ENCODE measurements around the gene TMEM219. TPM values are rescaled to one million over a fixed set of nuclear protein-coding genes. Genes with fewer than 3 reads are reported as not detected.
"Not testable (repeated sequence)": the region's sequence is repeated elsewhere in the genome, so short reads cannot be mapped to it uniquely, and the experiment has no call there.

The TMEM219 gene
- total RNA-seq, 1 donor from 2014 or later = 82.4 TPM

- intact Hi-C loops (cut with DNase I) = loop anchor here (10.0 kb wide), 2 partner anchors 81 to 151 kb away; partner anchors contain the start of gene KCTD13
- DNase-seq (ENCODE audit: low spot score) = no peak
- peak; percentile 66 for ATAC-seq
Observed at GRCh38 chr16:30005341-30006094, 43.6 kb downstream of the TMEM219 start.

DNA sequence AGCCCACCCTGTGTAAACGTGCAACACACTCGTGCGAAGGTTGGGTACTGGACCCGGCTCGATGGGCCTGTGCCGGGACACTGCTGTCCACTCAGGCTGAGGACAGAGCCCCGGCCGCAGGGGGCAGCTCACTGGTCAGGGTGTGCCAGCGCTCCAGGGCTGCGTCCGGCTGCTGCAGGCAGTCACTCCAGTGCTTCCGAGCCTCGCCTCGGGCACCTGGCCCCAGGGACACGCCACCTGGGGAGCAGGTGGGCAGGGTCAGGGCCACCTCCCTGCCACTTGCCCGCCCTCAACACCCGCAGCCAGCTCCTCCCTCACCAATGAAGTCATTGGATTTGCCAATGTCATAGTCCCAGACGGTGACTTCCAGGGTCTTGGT is 44.2 kb downstream of the TMEM219 start:
- no peak for DNase-seq (ENCODE audit: low spot score)
- intact Hi-C loops (cut with DNase I) = loop anchor here (10.0 kb wide), 2 partner anchors 81 to 151 kb away; partner anchors contain the start of gene KCTD13
- ATAC-seq = no peak

DNA sequence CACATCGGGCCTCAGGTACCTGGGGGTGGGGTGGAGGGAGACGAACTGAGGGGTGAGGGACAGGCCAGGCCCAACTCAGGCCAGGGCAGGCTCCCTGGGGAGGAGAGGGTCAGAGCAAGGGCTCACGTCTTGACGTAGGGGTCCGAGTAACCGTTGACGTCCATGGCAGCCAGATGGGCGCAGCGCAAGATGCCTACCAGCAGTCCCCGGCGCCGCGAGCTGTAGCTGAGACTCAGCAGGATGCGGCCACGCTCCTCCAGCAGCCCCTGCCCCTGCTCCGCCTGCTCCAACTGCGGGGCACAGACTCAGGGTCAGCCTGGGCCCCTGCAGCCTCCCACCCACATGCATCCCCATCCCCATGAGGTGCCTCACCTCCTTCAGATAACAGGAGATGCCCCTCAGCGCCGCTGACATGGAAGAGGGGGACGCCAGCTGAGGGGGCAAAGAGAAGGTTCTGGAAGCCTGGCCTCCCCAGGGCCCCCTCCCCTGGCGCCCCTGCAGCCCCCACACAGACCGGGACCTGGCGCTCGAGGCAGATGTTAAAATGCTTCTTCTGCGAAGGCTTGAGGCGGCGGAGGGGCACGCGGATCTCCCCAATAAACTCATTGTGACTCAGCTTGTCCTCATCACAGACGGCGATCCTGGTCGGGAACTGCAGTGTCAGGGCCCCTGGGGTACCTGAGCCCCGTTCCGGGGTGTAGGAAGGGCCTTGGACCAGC is 44.9 kb downstream of the TMEM219 start:
- no peak for DNase-seq (ENCODE audit: low spot score)
- no peak for ATAC-seq
- intact Hi-C loops (cut with DNase I) = loop anchor here (10.0 kb wide), 2 partner anchors 82 to 152 kb away; partner anchors contain the start of gene KCTD13

- DNase-seq (ENCODE audit: low spot score) (no peak), ATAC-seq (no peak)
- intact Hi-C loops (cut with DNase I) = loop anchor here (10.0 kb wide), 2 partner anchors 83 to 153 kb away; partner anchors contain the start of gene KCTD13
Observed at GRCh38 chr16:30007378-30007895, 45.6 kb downstream of the TMEM219 start.

GRCh38 chr16:30009085-30009862 is 47.4 kb downstream of the TMEM219 start:
- DNase-seq (ENCODE audit: low spot score) (no peak), ATAC-seq (no peak)
- intact Hi-C loops (cut with DNase I) = loop anchor here (10.0 kb wide), 2 partner anchors 84 to 154 kb away; partner anchors contain the start of gene KCTD13

DNA sequence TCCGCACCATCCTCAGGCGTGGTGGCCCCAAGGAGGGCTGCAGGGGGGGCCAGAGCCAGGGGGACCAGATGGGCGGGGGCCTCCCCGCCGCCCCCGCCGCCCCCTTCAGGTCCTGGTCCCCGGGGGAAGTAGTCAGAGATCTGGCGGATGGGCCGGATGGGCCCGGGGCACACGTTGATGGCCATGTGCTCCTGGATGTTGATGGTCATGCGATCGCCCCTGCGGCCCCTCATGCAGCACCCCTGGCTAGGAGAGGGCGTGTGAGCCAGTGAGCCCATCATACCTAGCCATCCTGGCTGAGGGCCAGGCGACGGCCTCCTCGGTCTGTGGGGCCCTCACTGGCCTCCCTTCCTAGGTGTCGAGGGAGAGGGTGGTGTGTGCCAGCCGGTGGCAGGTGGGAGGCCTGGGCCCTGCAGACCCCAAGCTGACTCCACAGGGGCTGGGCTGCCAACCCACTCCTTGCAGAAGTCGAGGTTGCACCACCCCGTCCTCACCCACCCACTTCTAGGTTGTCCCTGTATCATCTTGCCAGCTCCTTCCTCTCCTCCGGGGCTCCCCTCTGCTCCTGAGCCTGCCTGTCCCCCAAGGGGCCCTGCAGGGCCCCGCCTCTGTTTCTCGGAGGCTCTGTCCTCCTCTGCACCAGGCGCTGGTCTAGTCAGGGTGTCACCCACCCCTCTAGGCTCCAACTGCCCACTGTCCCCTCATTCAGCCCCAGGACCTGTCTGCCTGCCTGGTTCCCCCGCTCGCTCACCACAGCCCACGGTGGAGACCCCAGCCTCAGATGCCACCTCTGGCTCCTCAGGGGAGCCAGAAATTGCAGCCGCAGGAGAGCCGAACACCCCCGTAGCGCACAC is 48.3 kb downstream of the TMEM219 start:
- no peak for DNase-seq (ENCODE audit: low spot score)
- intact Hi-C loops (cut with DNase I) = loop anchor here (10.0 kb wide), 2 partner anchors 85 to 155 kb away; partner anchors contain the start of gene KCTD13
- ATAC-seq = no peak

DNA sequence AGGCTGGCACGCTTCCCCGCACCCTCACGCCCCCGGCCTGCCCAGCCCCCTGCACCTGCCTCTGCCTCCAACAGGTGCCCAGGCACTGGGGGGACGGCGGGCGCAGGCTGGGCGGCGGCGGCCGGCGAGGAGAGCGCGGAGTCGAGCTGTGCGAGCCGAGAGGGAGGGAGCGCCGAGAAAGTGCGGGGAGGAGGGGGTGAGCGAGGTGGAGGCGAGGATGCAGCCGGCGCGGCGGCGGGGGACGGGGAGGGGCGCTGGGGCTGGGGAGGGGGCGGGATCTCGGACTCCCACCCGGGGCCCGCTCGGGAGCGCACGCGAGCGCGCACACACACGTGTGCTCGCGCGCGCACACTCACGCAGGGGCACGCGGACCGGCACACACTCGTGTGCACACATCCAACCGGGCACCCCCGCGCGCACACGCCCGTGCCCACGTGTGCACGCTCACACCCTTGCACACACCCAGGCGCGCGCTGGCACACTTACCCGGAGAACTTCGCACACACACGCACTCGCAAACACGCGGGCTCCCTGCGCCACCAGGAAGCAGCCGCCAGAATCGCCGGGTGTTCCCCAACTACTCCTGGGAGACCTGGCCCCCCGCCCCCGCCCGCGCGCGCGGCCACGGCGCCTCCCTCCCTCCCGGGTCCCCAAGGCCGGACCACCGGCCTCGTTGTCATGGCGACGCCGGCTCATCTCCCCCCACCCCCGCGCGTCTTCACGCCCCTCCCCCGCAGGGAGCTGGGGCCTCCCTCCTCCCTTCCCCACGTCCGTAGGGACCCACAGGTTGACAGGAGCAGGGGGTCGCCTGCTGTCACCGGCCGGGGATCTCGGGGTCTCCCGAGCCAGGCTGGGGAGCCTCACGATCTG is 49.2 kb downstream of the TMEM219 start, which contains the start of gene DOC2A:
Gene DOC2A (minus strand): TSS at position 184 of the 870 bp plus-strand sequence. CDS start 805 bp downstream, outside the sequence.
- ATAC-seq (peak; percentile 18), DNase-seq (ENCODE audit: low spot score) (no peak)
- intact Hi-C loops (cut with DNase I) = no loop called here

GRCh38 chr16:30011714-30012504 is 50.0 kb downstream of the TMEM219 start:
- intact Hi-C loops (cut with DNase I) = no loop called here
- ATAC-seq (no peak), DNase-seq (ENCODE audit: low spot score) (no peak)

DNA sequence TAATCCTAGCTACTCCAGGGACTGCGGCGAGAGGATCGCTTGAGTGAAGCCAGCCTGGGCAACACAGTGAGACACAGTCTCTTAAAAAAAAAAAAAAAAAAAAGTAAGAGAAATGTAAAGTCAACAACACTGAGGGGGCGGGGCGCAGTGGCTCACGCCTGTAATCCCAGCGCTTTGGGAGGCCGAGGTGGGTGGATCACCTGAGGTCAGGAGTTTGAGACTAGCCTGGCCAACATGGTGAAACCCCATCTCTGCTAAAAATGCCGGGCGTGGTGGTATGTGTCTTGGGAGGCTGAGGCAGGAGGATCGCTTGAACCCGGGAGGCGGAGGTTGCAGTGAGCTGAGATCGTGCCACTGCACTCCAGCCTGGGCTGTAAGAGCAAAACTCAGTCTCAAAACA is 50.7 kb downstream of the TMEM219 start:
- DNase-seq (ENCODE audit: low spot score); ATAC-seq; intact Hi-C loops (cut with DNase I): not testable (repeated sequence)

DNA sequence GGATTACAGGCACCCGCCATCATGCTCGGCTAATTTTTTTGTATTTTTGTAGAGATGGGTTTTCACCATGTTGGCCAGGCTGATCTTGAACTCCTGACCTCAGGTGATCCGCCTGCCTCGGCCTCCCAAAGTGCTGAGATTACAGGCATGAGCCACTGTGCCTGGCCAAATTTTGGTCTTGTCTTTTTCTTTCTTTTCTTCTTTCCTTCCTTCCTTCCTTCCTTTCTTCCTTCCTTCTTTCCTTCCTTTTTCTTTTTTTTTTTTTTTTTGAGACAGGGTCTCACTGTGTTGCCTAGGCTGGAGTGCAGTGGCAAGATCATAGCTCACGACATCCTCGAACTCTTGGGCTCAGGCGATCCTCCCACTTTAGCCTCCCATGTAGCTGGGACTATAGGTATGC is 53.6 kb downstream of the TMEM219 start:
- intact Hi-C loops (cut with DNase I); ATAC-seq; DNase-seq (ENCODE audit: low spot score): not testable (repeated sequence)

DNA sequence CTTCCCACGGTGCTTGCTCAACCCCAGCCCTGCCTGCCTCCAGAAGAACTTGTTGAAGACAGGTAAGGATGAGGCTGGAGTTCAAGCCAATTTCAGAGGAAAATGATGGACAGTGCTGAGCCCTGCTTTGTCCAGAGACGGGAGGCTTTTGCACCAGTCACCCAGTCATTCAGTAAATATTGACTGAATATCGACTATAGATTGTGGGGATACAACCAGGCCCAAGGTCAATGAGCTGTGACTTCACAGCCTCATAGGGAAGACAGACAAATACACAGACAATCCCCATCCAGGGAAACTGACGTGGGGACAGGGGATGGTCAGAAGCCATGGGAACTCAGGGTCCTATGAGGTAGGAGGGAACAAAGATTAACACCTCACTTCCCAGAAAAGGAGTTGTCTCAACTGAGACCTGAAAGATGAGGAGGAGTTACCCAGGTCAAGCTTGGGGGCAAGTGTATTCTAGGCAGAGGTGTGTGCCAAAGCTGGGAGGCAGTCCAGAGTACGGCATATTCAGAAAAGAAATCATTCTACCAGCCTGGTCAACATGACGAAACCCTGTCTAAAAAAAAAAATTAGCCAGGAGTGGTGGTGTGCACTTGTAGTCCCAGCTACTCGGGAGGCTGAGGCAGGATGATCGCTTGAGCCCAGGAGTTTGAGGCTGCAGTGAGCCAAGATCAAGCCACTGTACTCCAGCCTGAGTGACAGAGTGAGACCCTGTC is 54.8 kb downstream of the TMEM219 start:
- ATAC-seq = no peak
- intact Hi-C loops (cut with DNase I) = no loop called here

DNA sequence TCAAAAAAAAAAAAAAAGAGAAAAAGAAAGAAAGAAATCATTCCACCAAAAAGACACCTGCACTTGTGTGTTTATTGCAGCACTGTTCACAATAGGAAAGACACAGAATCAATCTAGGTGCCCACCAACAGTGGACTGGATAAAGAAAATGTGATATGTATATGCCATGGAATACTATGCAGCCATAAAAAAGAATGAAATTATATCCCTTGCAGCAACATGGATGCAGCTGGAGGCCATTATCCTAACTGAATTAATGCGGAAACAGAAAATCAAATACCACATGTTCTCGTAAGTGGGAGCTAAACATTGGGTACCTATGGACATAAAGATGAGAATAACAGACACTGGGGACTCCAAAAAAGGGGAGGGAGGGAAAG is 55.4 kb downstream of the TMEM219 start:
- intact Hi-C loops (cut with DNase I) = no loop called here
- DNase-seq (ENCODE audit: low spot score) (no peak), ATAC-seq (no peak)

More for the DNA sequence above, 54.8 kb downstream of the TMEM219 start:
- no peak for DNase-seq (ENCODE audit: low spot score)

DNA sequence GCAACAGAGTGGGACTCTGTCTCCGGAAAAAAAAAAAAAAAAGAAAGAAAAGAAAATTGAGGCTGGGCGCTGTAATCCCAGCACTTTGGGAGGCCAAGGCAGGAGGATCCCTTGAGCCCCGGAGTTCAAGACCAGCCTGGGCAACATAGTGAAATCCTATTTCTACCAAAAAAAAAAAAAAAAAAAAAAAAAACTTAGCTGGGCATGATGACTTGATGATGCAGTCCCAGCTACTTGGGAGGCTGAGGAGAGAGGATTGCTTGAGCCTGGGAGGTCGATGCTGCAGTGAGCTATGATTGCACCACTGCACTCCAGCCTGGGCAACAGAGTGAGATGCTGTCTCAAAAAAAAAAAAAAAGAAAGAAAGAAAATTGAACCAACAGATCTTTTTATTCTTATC is 56.1 kb downstream of the TMEM219 start:
- ATAC-seq; intact Hi-C loops (cut with DNase I); DNase-seq (ENCODE audit: low spot score): not testable (repeated sequence)

DNA sequence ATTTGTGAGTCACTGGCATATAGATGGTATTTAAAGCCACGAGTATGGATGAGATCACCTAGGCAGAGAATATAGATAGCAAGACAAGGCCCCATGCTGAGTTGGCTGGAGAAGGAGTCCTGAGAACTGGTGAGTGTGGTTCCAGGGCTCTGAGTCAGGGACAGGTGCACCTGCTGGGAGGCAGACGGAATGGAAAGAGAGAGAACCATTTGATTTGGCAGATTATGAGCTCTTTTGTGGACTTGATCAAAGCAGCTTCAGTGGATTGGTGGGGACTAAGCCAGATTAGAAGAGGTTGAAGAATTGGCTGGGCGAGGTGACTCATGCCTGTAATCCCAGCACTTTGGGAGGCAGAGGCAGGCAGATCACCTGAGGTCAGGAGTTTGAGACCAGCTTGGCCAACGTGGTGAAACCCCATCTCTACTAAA is 56.9 kb downstream of the TMEM219 start:
- intact Hi-C loops (cut with DNase I) = no loop called here
- DNase-seq (ENCODE audit: low spot score) = no peak
- no peak for ATAC-seq

Measured in sciatic nerve (tissue), 2 donors.